Hindlimb muscle (tissue), 1 donor: ENCODE data around the gene PRLH. TPM values are rescaled to one million over a fixed set of nuclear protein-coding genes. Genes with fewer than 3 reads are reported as not detected.

ENCODE experiments used
- DNase-seq: peaks from one replicate; pipeline ENCODE4 v3.0.0-alpha.2; 2013
- polyA plus RNA-seq: library from polyadenylated mRNA; unstranded; fragments of 120-200 nt; gene quantifications from one replicate; pipeline ENCODE4 v1.2.1, GENCODE V29; 2013; ENCODE audit not compliant: insufficient read length

The PRLH gene
- not detected for polyA plus RNA-seq

- no peak for DNase-seq
Observed at GRCh38 chr2:237566401-237567235, at the start of gene PRLH. Gene PRLH (plus strand): TSS chr2:237566574. CDS start chr2:237566574, 0 bp downstream.

- DNase-seq: no peak
Observed at GRCh38 chr2:237517163-237517562, 49.2 kb upstream of the PRLH start.

- no peak for DNase-seq
Observed at GRCh38 chr2:237517990-237518389, 48.4 kb upstream of the PRLH start.

GRCh38 chr2:237519506-237520245, 46.7 kb upstream of the PRLH start:
- no peak for DNase-seq

GRCh38 chr2:237520290-237520689, 46.1 kb upstream of the PRLH start:
- DNase-seq: no peak

GRCh38 chr2:237524631-237525030, 41.7 kb upstream of the PRLH start:
- DNase-seq: no peak

GRCh38 chr2:237525559-237526157, 40.7 kb upstream of the PRLH start:
- no peak for DNase-seq

- DNase-seq: no peak
Observed at GRCh38 chr2:237527233-237527632, 39.1 kb upstream of the PRLH start.

GRCh38 chr2:237527766-237528165, 38.6 kb upstream of the PRLH start:
- no peak for DNase-seq

- no peak for DNase-seq
Observed at GRCh38 chr2:237529452-237530402, 36.6 kb upstream of the PRLH start.

- no peak for DNase-seq
Observed at GRCh38 chr2:237530472-237531433, 35.6 kb upstream of the PRLH start.

GRCh38 chr2:237532160-237532559, 34.2 kb upstream of the PRLH start:
- DNase-seq: no peak

GRCh38 chr2:237533668-237534161, 32.7 kb upstream of the PRLH start:
- DNase-seq: no peak

GRCh38 chr2:237534380-237534779, 32.0 kb upstream of the PRLH start:
- DNase-seq: no peak

- no peak for DNase-seq
Observed at GRCh38 chr2:237535385-237536082, 30.8 kb upstream of the PRLH start.

GRCh38 chr2:237536083-237536415, 30.3 kb upstream of the PRLH start:
- DNase-seq: no peak

- DNase-seq: no peak
Observed at GRCh38 chr2:237536617-237537016, 29.8 kb upstream of the PRLH start.

- no peak for DNase-seq
Observed at GRCh38 chr2:237538001-237538720, 28.2 kb upstream of the PRLH start.

- DNase-seq: no peak
Observed at GRCh38 chr2:237538901-237539300, 27.5 kb upstream of the PRLH start.

- no peak for DNase-seq
Observed at GRCh38 chr2:237539681-237540080, 26.7 kb upstream of the PRLH start.
